Stomach (tissue), 4 donors: ENCODE data around the gene ASMTL.

Experiments
- CTCF ChIP-seq, 7 experiments: fragments of 450-650 bp in 4 of 7; fragments of 200-600 bp in 3 of 7; sonication (generic) in 3 of 7; IDR thresholded peaks; one replicate each; pipeline ENCODE4 v1.5.1; 2016 to 2019; ENCODE audit warnings: antibody characterized with exemption in 7 of 7, control low read depth in 2 of 7, mild to moderate bottlenecking in 1 of 7
- EP300 ChIP-seq: sonication (generic); formaldehyde crosslinking; IDR thresholded peaks from one replicate; pipeline ENCODE4 v1.6.1; 2017; ENCODE audit warnings: antibody characterized with exemption
- POLR2A ChIP-seq, 4 donors: fragments of 450-650 bp; IDR thresholded peaks; one replicate each; pipeline ENCODE4 v1.6.1; 2016; ENCODE audit warnings: antibody characterized with exemption in 4 of 4, control low read depth in 2 of 4, mild to moderate bottlenecking in 1 of 4, moderate library complexity in 1 of 4
- POLR2AphosphoS5 ChIP-seq, 3 donors: sonication (generic); formaldehyde crosslinking; IDR thresholded peaks; one replicate each; pipeline ENCODE4 v1.6.1; 2016; ENCODE audit warnings: antibody characterized with exemption in 3 of 3

- TF ChIP-seq CTCF (IDR thresholded peaks at IDR 0.05) = no peak
- no peak for TF ChIP-seq POLR2AphosphoS5 (IDR thresholded peaks at IDR 0.05)
- TF ChIP-seq POLR2A (IDR thresholded peaks at IDR 0.05) = no peak
- TF ChIP-seq EP300 = no peak
Measured at GRCh38 chrX:1464041-1464970, 11.6 kb upstream of the ASMTL start.
